ENCODE data around the gene MARS1. TPM values are rescaled to one million over a fixed set of nuclear protein-coding genes. Genes with fewer than 3 reads are reported as not detected.
A peak's percentile ranks its signal among the peaks of the same experiment; 100 is the strongest.

Gene MARS1
- total RNA-seq, 1 donor from 2014 or later = 141 TPM

DNA sequence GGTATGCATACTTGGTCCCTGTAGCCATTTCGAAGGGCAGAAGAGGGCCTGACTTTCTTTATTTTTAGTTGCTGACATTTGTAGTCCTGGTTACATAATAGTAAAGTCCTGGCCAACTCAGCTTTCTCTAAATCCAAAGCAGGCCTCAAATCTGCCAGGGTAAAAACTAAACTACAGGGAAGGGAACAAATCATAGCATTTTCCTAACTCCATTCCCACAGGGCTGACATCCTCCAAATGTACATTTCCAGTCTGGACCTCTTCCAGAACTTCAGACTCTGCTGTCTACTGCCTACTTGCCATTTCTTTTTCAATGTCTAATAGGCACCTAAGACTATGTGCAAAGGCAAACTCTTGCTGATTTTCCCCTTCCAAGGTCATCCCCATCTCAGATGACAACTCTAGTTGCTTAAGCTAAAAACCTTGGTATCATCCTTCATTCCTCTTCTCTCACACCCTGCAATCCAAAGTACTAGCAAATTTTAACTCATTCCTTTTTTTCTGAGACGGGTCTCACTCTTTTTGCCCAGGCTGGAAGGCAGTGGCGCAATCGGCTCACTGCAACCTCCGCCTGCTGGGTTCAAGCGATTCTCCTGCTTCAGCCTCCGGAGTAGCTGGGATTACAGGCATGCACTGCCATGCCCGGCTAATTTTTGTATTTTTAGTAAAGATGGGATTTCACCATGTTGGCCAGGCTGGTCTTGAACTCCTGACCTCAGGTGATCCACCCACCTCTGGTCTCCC, 30.5 kb downstream of the MARS1 start:
- Histone ChIP-seq H3K4me3 (peak overlapping the region; percentile 94), H3K27me3 (no peaks in the 10 kb centered on the region), H3K36me3 (peaks cover 48% of the 10 kb centered on the region), H3K4me1 (peaks cover 39% of the 10 kb centered on the region), H3K27ac (peak overlapping the region; percentile 37), H3K9me3 (no peaks in the 10 kb centered on the region)
- ATAC-seq (no peak), DNase-seq (no peak)
- intact Hi-C loops (cut with DNase I) = no loop called here
- TF ChIP-seq, protein P1, sequence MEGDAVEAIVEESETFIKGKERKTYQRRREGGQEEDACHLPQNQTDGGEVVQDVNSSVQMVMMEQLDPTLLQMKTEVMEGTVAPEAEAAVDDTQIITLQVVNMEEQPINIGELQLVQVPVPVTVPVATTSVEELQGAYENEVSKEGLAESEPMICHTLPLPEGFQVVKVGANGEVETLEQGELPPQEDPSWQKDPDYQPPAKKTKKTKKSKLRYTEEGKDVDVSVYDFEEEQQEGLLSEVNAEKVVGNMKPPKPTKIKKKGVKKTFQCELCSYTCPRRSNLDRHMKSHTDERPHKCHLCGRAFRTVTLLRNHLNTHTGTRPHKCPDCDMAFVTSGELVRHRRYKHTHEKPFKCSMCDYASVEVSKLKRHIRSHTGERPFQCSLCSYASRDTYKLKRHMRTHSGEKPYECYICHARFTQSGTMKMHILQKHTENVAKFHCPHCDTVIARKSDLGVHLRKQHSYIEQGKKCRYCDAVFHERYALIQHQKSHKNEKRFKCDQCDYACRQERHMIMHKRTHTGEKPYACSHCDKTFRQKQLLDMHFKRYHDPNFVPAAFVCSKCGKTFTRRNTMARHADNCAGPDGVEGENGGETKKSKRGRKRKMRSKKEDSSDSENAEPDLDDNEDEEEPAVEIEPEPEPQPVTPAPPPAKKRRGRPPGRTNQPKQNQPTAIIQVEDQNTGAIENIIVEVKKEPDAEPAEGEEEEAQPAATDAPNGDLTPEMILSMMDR (IDR thresholded peaks at IDR 0.05) = no peak

DNA sequence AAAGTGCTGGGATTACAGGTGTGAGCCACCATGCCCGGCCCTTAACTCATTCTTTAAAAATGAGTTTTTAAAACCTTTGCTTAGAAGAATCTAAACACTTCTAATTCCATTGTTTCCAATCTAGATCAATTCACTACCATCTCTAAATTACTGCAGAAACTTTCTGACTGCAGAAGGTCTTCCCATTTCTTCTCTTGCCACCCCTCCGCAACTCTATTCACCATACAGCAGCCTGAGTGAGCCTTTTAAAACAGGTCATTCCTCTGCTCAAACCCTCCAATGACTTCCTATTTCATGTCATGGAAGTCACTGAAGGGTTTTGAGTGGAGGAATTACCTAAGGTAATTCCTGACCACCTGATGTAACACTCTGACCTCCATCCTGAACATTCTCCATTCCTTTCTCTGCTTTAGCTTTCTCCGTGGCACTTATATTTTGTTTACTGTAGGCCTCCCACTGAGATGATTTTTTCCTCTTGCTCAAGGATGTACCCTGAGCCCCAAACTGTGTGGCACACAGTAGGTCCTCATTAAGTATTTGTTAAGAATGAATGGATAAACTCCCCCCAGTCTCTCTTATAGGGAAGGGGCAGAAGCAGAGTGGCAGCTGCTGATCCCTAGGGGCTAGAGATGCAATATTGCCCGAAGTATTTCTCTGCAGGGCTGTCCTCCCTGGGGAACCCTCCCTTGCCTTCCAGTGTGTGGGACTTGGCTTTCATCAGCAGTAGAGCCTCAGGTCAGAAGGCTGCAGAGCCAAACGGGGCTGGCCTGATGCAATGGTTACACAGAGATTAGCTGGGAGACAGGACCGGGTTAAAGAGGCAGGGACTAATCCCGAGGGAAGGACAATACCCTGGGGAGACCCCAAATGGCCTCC, 31.3 kb downstream of the MARS1 start:
- H3K9me3 ChIP-seq = no peaks in the 10 kb centered on the region
- ATAC-seq (no peak), DNase-seq (no peak)
- intact Hi-C loops (cut with DNase I) = no loop called here
- TF ChIP-seq, protein P1 (IDR thresholded peaks at IDR 0.05) = no peak
- H3K27me3 ChIP-seq = no peaks in the 10 kb centered on the region
- H3K4me1 ChIP-seq = peaks cover 45% of the 10 kb centered on the region
- H3K27ac ChIP-seq = peak overlapping the region; percentile 90
- peaks cover 43% of the 10 kb centered on the region for H3K36me3 ChIP-seq
- H3K4me3 ChIP-seq = peak overlapping the region; percentile 94

DNA sequence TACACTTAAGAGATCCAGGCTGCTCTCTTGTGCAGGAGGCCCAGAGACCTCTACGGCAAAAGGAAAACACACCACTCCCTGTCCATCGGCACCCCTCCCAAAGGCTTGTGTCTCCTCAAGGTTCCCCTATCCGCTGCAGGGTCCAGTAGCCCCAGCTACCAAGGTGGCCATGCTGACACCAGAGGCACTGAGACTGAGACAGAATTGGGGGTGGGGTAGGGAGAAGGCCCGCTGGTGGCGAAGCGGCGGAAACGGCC, 31.9 kb downstream of the MARS1 start:
- H3K9me3 ChIP-seq = no peaks in the 10 kb centered on the region
- no peaks in the 10 kb centered on the region for H3K27me3 ChIP-seq
- H3K27ac ChIP-seq = peak overlapping the region; percentile 90
- peaks cover 43% of the 10 kb centered on the region for H3K36me3 ChIP-seq
- TF ChIP-seq, protein P1 (IDR thresholded peaks at IDR 0.05) = no peak
- no peak for DNase-seq
- peaks cover 51% of the 10 kb centered on the region for H3K4me1 ChIP-seq
- intact Hi-C loops (cut with DNase I) = no loop called here
- ATAC-seq = no peak
- peak overlapping the region; percentile 94 for H3K4me3 ChIP-seq

DNA sequence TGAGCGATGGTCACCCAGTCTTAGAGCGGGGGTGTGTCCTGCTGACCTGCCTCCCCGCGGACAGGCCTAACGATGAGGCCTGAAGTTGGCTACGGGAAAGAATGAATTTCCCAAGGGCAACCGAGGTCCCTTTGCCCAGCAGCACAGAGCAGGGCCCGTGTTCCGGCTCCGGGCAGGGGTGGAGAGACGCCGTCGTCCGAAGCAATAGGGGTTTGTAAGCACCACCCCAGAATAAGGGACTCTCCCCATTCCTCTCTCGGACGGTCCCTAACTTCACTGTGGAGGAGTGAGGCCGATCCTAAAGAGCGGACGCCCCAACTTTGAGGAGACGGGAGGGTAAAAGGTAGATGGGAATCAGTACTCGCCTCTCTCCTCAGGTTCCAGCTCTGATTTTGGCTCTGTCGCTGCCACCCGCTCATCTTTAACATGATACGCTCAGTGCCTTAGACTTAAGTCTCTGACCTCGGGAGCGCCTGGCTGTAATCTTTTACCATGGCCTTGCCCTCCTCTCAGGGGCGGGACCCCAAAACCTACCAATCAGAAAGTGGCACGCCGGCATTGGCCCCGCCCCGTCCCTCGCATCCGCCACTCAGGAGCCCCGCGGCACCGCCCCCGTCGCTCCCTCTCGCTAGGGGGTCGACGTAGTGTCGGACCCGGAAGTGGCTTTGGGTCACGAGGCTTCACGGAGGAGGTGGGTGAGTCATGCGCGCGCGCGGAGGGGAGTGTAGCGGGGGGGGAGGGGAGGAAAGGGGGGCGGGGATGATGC, 32.4 kb downstream of the MARS1 start, which contains the start of gene DDIT3:
Gene DDIT3 (minus strand): TSS at position 462 of the 766 bp plus-strand sequence. CDS start 3,108 bp downstream, outside the sequence.
- intact Hi-C loops (cut with DNase I) = no loop called here

DNA sequence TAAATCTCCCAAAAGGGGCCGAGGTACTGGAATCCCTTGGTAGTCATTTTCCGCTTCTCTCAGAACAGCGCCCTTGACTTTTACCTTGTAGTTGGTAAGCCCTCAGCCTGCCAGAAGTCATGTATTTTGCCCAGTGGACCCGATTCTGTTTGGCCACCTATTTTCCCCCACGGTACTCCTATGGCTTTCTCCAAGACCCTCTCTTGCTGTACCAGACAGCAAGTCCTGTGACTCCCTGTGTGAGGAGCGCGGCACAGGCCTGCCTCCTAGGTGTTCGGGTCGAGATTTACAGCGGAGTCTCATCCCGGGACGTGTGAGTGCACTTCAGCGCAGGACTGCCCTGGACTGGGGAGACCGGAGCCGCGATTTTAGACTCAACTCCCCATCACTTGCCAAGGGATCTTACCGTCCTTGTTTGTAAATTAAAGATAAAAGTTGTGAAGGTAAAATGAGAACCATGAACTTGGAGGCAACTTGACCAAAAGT, 33.7 kb downstream of the MARS1 start:
- Histone ChIP-seq H3K4me1 (peaks cover 58% of the 10 kb centered on the region), H3K27ac (peak overlapping the region; percentile 89), H3K4me3 (peak overlapping the region; percentile 74), H3K36me3 (peaks cover 42% of the 10 kb centered on the region), H3K9me3 (no peaks in the 10 kb centered on the region), H3K27me3 (no peaks in the 10 kb centered on the region)
- ATAC-seq (no peak), DNase-seq (peak; percentile 77)
- intact Hi-C loops (cut with DNase I) = no loop called here
- TF ChIP-seq, protein P1 (IDR thresholded peaks at IDR 0.05) = no peak

More for the DNA sequence above, 32.4 kb downstream of the MARS1 start, which contains the start of gene DDIT3:
- ATAC-seq = peak; percentile 87
- peak within 1 kb of the TSS; percentile 90 for H3K27ac ChIP-seq
- no peaks in the 10 kb centered on the region for H3K27me3 ChIP-seq
- H3K36me3 ChIP-seq = peaks cover 43% of the 10 kb centered on the region
- H3K9me3 ChIP-seq = no peaks in the 10 kb centered on the region
- peaks cover 56% of the 10 kb centered on the region for H3K4me1 ChIP-seq
- peak within 1 kb of the TSS; percentile 94 for H3K4me3 ChIP-seq
- DNase-seq = peak; percentile 100
- TF ChIP-seq, protein P1 (IDR thresholded peaks at IDR 0.05) = no peak
